ENCODE results near the gene FOXL1. TPM values are rescaled to one million over a fixed set of nuclear protein-coding genes. Genes with fewer than 3 reads are reported as not detected.
A peak's percentile ranks its signal among the peaks of the same experiment; 100 is the strongest.

The FOXL1 gene
- total RNA-seq, 1 donor from 2014 or later, result 0.38 TPM

DNA sequence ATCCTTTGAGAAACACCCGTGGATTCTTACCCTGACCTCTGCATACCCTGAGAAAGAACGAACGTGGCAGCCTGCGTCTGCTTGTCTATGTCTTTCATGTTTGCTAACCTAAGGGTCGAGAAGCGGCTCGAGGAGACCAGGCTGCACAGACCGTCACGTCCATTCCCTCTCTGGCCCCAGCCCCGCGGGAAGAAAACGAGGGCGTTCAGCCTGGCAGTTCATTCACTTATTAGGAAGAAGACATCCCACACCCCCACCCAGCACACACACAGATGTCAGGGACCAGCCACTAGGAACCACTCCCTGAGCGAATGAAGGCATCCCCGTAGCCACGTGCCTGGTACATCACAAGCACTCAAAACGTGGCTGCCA, 22.7 kb upstream of the FOXL1 start:
- peaks cover 7% of the 10 kb centered on the region for H3K36me3 ChIP-seq
- intact Hi-C loops (cut with micrococcal nuclease), result no loop called here
- H3K27me3 ChIP-seq (ENCODE audit: low read depth), result peaks cover 36% of the 10 kb centered on the region
- H3K27ac ChIP-seq (replicated peaks), result peak overlapping the region; percentile 86
- H3K4me1 ChIP-seq, result peaks cover 28% of the 10 kb centered on the region
- no peaks in the 10 kb centered on the region for H3K9me3 ChIP-seq (replicated peaks)
- TF ChIP-seq, protein P1, sequence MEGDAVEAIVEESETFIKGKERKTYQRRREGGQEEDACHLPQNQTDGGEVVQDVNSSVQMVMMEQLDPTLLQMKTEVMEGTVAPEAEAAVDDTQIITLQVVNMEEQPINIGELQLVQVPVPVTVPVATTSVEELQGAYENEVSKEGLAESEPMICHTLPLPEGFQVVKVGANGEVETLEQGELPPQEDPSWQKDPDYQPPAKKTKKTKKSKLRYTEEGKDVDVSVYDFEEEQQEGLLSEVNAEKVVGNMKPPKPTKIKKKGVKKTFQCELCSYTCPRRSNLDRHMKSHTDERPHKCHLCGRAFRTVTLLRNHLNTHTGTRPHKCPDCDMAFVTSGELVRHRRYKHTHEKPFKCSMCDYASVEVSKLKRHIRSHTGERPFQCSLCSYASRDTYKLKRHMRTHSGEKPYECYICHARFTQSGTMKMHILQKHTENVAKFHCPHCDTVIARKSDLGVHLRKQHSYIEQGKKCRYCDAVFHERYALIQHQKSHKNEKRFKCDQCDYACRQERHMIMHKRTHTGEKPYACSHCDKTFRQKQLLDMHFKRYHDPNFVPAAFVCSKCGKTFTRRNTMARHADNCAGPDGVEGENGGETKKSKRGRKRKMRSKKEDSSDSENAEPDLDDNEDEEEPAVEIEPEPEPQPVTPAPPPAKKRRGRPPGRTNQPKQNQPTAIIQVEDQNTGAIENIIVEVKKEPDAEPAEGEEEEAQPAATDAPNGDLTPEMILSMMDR (IDR thresholded peaks at IDR 0.05; ENCODE audit: borderline replicate concordance), result no peak
- no peak for DNase-seq
- H3K4me3 ChIP-seq, result peak overlapping the region; percentile 97

DNA sequence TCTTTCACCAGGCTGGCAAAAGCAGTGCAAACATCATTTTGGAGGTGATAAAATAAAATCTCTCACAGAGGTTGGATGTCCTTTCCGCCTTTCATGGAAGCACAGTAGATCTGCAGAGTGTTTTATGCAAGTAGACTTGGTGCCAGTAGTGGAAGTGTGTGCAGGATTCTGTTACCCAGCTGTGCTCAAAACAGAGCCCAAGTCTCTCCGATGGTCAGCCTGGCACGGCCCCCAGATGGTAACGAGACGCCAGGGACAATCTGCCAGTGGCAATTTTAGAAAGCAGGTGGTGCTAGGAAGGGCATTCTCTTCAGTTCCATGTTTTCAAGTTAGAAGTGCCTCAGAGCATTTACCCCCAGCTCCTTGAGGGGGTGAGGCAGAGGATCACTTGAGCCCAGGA, 21.8 kb upstream of the FOXL1 start:
- H3K27ac ChIP-seq (replicated peaks), result no peak overlapping the region
- peaks cover 6% of the 10 kb centered on the region for H3K36me3 ChIP-seq
- peaks cover 45% of the 10 kb centered on the region for H3K27me3 ChIP-seq (ENCODE audit: low read depth)
- TF ChIP-seq, protein P1 (IDR thresholded peaks at IDR 0.05; ENCODE audit: borderline replicate concordance), result no peak
- no peak overlapping the region for H3K4me3 ChIP-seq
- no peaks in the 10 kb centered on the region for H3K9me3 ChIP-seq (replicated peaks)
- peaks cover 28% of the 10 kb centered on the region for H3K4me1 ChIP-seq
- no peak for DNase-seq
- intact Hi-C loops (cut with micrococcal nuclease), result no loop called here

DNA sequence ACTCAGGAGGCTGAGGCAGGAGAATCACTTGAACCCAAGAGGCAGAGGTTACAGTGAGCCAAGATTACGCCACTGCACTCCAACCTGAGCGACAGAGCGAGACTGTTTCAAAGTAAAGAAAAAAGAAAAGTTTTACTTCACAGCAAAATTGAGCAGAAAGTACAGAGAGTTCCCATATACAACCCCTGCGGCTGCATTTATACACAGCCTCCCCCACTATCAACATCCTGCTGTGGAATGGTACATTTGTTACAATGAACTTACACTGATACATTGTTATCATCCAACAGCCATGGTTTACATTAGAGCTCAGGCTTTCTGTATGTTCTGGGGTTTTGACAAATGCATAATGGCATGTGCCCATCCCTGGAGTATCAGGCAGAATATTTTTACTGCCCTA, 20.8 kb upstream of the FOXL1 start:
- H3K4me3 ChIP-seq, result no peak overlapping the region
- no peaks in the 10 kb centered on the region for H3K36me3 ChIP-seq
- TF ChIP-seq, protein P1 (IDR thresholded peaks at IDR 0.05; ENCODE audit: borderline replicate concordance), result no peak
- peaks cover 55% of the 10 kb centered on the region for H3K27me3 ChIP-seq (ENCODE audit: low read depth)
- H3K27ac ChIP-seq (replicated peaks), result no peak overlapping the region
- peaks cover 28% of the 10 kb centered on the region for H3K4me1 ChIP-seq
- intact Hi-C loops (cut with micrococcal nuclease), result no loop called here
- H3K9me3 ChIP-seq (replicated peaks), result no peaks in the 10 kb centered on the region
- no peak for DNase-seq

DNA sequence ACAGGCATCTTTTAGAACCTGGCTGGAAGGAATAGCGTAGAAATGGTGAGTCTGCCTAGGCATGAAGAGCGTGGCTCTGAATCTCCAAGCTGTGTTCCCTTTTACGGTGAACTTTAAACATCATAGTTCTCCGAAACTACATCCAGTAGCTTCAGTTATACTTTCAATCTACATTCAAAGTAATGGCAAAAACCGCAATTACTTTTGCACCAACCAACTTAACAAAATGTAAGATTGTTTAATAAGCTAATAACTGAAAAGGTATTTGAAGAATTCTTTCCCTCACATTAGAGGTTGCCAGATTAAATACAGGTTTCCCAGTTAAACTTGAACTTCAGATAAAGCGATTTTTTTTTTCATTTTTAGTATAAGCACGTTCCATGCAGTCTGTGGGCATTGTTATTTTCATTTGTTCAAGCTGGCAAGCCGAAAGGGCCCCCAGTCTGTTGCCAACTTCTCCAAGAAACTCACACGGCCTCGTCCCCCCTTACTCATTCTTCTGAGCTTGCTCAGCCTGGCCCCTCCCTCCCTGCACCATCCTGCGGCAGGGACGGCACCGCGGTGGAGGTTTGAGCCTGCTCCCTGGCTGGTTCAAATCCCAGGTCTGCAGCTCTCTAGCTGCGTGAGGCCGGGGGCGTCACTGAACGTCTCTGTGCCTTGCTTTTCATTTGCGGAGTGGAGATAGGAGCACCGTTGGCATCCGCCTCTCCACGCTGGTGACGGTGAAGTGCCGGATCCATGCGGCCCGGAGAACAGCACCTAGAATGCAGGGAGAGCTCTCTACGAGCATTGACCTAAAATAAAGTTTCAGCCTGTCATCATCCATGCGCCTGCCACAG, 19.8 kb upstream of the FOXL1 start:
- Histone ChIP-seq H3K4me3 (no peak overlapping the region), H3K9me3 (replicated peaks) (no peaks in the 10 kb centered on the region), H3K36me3 (no peaks in the 10 kb centered on the region), H3K4me1 (peaks cover 23% of the 10 kb centered on the region), H3K27ac (replicated peaks) (no peak overlapping the region), H3K27me3 (ENCODE audit: low read depth) (peaks cover 65% of the 10 kb centered on the region)
- TF ChIP-seq, protein P1 (IDR thresholded peaks at IDR 0.05; ENCODE audit: borderline replicate concordance), result no peak
- intact Hi-C loops (cut with micrococcal nuclease), result no loop called here
- no peak for DNase-seq

DNA sequence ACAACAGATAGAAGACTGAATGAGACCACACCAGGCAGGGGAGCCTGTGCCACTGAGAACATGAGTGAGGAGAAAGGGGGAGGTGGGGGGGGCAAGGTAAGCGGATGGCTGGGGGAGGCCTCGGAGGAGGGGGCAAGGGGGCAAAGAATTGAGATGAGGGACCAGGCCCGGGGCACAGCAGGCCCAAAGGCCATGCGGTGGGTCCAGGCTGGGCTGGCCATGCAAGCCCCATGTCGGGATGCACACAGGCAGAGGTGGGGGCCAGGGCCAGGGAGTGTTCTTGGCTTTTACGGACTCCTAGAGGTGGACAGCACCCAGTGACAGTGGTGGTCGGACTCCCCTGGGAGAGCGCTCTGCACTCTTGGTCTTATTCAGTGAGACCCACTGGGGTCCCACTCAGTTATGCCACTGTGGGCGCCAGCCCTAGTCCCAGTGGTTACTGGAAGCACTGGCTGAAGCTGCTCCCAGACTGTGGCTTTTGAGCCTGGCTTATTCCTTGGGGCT, 18.5 kb upstream of the FOXL1 start:
- intact Hi-C loops (cut with micrococcal nuclease), result loop anchor here (5.0 kb wide), 2 partner anchors 502 to 717 kb away; no protein-coding TSS in a partner anchor
- H3K4me3 ChIP-seq, result no peak overlapping the region
- peaks cover 76% of the 10 kb centered on the region for H3K27me3 ChIP-seq (ENCODE audit: low read depth)
- no peak for DNase-seq
- no peak overlapping the region for H3K27ac ChIP-seq (replicated peaks)
- no peaks in the 10 kb centered on the region for H3K9me3 ChIP-seq (replicated peaks)
- peaks cover 18% of the 10 kb centered on the region for H3K4me1 ChIP-seq
- H3K36me3 ChIP-seq, result no peaks in the 10 kb centered on the region
- TF ChIP-seq, protein P1 (IDR thresholded peaks at IDR 0.05; ENCODE audit: borderline replicate concordance), result no peak
